ENCODE results near the gene SLC13A1. TPM values are rescaled to one million over a fixed set of nuclear protein-coding genes. Genes with fewer than 3 reads are reported as not detected.
"Not testable (repeated sequence)": the region's sequence is repeated elsewhere in the genome, so short reads cannot be mapped to it uniquely, and the experiment has no call there.

Gene SLC13A1
- total RNA-seq, 1 experiment from 2014 or later: not detected

DNA sequence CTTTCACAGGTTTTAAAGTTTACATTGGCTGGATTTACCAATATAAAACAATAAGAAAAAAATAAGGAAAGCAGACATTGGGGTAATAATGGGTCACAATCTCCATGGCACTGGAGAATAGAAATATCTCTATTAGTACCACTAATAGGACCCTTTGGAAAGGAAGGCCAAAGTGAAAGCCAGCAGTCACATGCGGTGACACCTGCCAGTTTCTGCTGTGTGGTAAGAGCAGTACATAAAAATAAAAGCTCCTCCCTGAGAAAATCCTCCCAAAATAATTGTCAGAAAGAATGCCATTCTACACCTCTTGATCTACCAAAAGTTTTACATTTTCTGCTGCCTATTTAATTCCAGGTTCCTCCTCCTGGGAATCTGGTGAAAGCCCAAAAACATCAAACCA is 30.4 kb upstream of the SLC13A1 start:
- Histone ChIP-seq H3K36me3 (ENCODE audit: control insufficient read depth in 1 of 2, insufficient read depth in 2 of 2, low read length in 2 of 2) (no peaks in the 10 kb centered on the region), H3K9me2 (ENCODE audit: insufficient read depth) (no peaks in the 10 kb centered on the region), H3K4me2 (ENCODE audit: low read length) (no peak overlapping the region), H3K9me3 (ENCODE audit: control insufficient read depth in 1 of 2, insufficient read depth in 1 of 2, low read depth in 1 of 2, low read length in 2 of 2) (no peaks in the 10 kb centered on the region), H3K4me3 (replicated peaks in 1 of 2; ENCODE audit: low read depth in 1 of 2, low read length in 2 of 2) (no peak overlapping the region), H2AFZ (ENCODE audit: low read depth, low read length, poor library complexity, severe bottlenecking) (no peak overlapping the region), H3K9ac (ENCODE audit: low read length) (no peak overlapping the region), H3K79me2 (ENCODE audit: insufficient read depth, low read length) (no peaks in the 10 kb centered on the region), H3K27ac (ENCODE audit: low read depth, low read length) (no peak overlapping the region), H3K4me1 (ENCODE audit: control insufficient read depth in 1 of 2, insufficient read depth in 2 of 2, low read length in 2 of 2) (no peaks in the 10 kb centered on the region), H4K20me1 (ENCODE audit: insufficient read depth) (no peaks in the 10 kb centered on the region), H3K27me3 (ENCODE audit: insufficient read depth, low read length) (no peaks in the 10 kb centered on the region)
- RAD21 ChIA-PET (ENCODE audit: low non-redundant PET in 1 of 2, low total read pairs in 2 of 2, uncharacterized antibody in 2 of 2, unreplicated experiment in 2 of 2): no interaction called here
- POLR2A ChIA-PET: no interaction called here
- intact Hi-C loops (cut with micrococcal nuclease): no loop called here
- DNase-seq (ENCODE audit: low read depth, low spot score) (no peak), ATAC-seq (no peak)
- TF ChIP-seq ZNF274 (IDR thresholded peaks at IDR 0.05; ENCODE audit: low read depth, low read length): no peak
- TF ChIP-seq POLR2A (IDR thresholded peaks at IDR 0.05; ENCODE audit: borderline replicate concordance, extremely low read depth, insufficient read depth, insufficient read length): no peak
- CTCF ChIA-PET: no interaction called here
- BruUV-seq (replicated peaks): no TSS peak

DNA sequence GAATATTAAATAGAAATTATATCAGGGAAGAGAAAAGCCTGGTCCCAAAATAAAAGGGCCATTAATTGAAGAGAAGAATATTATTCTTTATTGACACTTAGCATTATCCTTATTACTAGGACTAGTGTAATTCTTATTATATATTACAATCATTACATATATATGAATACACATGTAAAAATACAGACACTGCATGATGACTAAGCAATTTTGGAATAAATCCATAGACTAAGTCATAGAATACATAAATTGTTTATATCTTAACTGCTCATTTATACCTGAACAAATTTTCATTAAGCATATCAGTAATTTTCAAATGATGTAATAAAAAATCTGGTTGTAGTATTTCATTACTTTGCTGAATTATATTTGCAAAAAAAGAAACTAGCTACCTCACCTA is 29.7 kb upstream of the SLC13A1 start:
- no peaks in the 10 kb centered on the region for H3K36me3 ChIP-seq (ENCODE audit: control insufficient read depth in 1 of 2, insufficient read depth in 2 of 2, low read length in 2 of 2)
- ATAC-seq (no peak), DNase-seq (ENCODE audit: low read depth, low spot score) (no peak)
- no peak overlapping the region for H3K27ac ChIP-seq (ENCODE audit: low read depth, low read length)
- no peaks in the 10 kb centered on the region for H3K4me1 ChIP-seq (ENCODE audit: control insufficient read depth in 1 of 2, insufficient read depth in 2 of 2, low read length in 2 of 2)
- H3K79me2 ChIP-seq (ENCODE audit: insufficient read depth, low read length): no peaks in the 10 kb centered on the region
- POLR2A ChIA-PET: no interaction called here
- no peak overlapping the region for H3K4me2 ChIP-seq (ENCODE audit: low read length)
- H3K9me2 ChIP-seq (ENCODE audit: insufficient read depth): no peaks in the 10 kb centered on the region
- no peak overlapping the region for H3K9ac ChIP-seq (ENCODE audit: low read length)
- H4K20me1 ChIP-seq (ENCODE audit: insufficient read depth): no peaks in the 10 kb centered on the region
- intact Hi-C loops (cut with micrococcal nuclease): no loop called here
- H3K4me3 ChIP-seq (replicated peaks in 1 of 2; ENCODE audit: low read depth in 1 of 2, low read length in 2 of 2): no peak overlapping the region
- H3K27me3 ChIP-seq (ENCODE audit: insufficient read depth, low read length): no peaks in the 10 kb centered on the region
- no peak overlapping the region for H2AFZ ChIP-seq (ENCODE audit: low read depth, low read length, poor library complexity, severe bottlenecking)
- no TSS peak for BruUV-seq (replicated peaks)
- RAD21 ChIA-PET (ENCODE audit: low non-redundant PET in 1 of 2, low total read pairs in 2 of 2, uncharacterized antibody in 2 of 2, unreplicated experiment in 2 of 2): no interaction called here
- CTCF ChIA-PET: no interaction called here
- H3K9me3 ChIP-seq (ENCODE audit: control insufficient read depth in 1 of 2, insufficient read depth in 1 of 2, low read depth in 1 of 2, low read length in 2 of 2): no peaks in the 10 kb centered on the region
- TF ChIP-seq CTCF (IDR thresholded peaks at IDR 0.05 in 2 of 3, conservative IDR thresholded peaks at IDR 0.05 in 1 of 3; ENCODE audit: borderline replicate concordance in 1 of 3, insufficient read depth in 1 of 3, low read depth in 2 of 3, low read length in 2 of 3) (no peak), ELF1 (IDR thresholded peaks at IDR 0.05; ENCODE audit: borderline replicate concordance, low read depth) (no peak), ZFX (IDR thresholded peaks at IDR 0.05) (no peak), YY1 (IDR thresholded peaks at IDR 0.05; ENCODE audit: extremely low read depth, insufficient replicate concordance, low read depth, low read length) (no peak), SP1 (IDR thresholded peaks at IDR 0.05; ENCODE audit: low read depth) (no peak), POLR2A (IDR thresholded peaks at IDR 0.05; ENCODE audit: borderline replicate concordance, extremely low read depth, insufficient read depth, insufficient read length) (no peak), POLR2AphosphoS5 (IDR thresholded peaks at IDR 0.05; ENCODE audit: low read depth, low read length) (no peak), SIN3A (IDR thresholded peaks at IDR 0.05; ENCODE audit: low read depth) (no peak), EZH2 (IDR thresholded peaks at IDR 0.05) (no peak), CBX3 (IDR thresholded peaks at IDR 0.05; ENCODE audit: low read depth) (no peak), MAX (IDR thresholded peaks at IDR 0.05) (no peak)

DNA sequence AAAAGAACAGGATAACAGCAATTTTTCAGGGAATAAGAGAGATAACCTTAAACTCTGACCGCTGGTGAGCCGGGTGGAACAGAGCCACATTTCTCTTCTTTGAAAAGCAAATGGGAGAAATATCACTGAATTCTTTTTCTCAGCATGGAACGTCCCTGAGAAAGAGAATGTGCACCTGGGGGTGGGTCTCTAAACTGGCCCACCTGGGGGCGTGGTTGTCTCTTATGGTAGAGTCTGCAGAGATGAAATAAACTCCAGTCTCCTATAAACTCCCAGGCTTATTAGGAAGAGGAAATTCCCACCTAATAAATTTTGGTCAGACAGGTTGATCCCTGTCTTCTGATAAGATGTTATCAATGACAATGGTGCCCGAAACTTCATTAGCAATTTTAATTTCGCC is 27.9 kb upstream of the SLC13A1 start:
- H3K9ac ChIP-seq (ENCODE audit: low read length); H3K36me3 ChIP-seq (ENCODE audit: control insufficient read depth in 1 of 2, insufficient read depth in 2 of 2, low read length in 2 of 2); H3K4me3 ChIP-seq (replicated peaks in 1 of 2; ENCODE audit: low read depth in 1 of 2, low read length in 2 of 2); H3K27ac ChIP-seq (ENCODE audit: low read depth, low read length); CTCF ChIA-PET; POLR2A ChIA-PET; H4K20me1 ChIP-seq (ENCODE audit: insufficient read depth); H3K9me2 ChIP-seq (ENCODE audit: insufficient read depth); H3K4me2 ChIP-seq (ENCODE audit: low read length); ATAC-seq; H3K27me3 ChIP-seq (ENCODE audit: insufficient read depth, low read length); BruUV-seq (replicated peaks); DNase-seq (ENCODE audit: low read depth, low spot score); H3K4me1 ChIP-seq (ENCODE audit: control insufficient read depth in 1 of 2, insufficient read depth in 2 of 2, low read length in 2 of 2); H2AFZ ChIP-seq (ENCODE audit: low read depth, low read length, poor library complexity, severe bottlenecking); H3K79me2 ChIP-seq (ENCODE audit: insufficient read depth, low read length); RAD21 ChIA-PET (ENCODE audit: low non-redundant PET in 1 of 2, low total read pairs in 2 of 2, uncharacterized antibody in 2 of 2, unreplicated experiment in 2 of 2); H3K9me3 ChIP-seq (ENCODE audit: control insufficient read depth in 1 of 2, insufficient read depth in 1 of 2, low read depth in 1 of 2, low read length in 2 of 2); intact Hi-C loops (cut with micrococcal nuclease): not testable (repeated sequence)

Data from HCT116 (cell line).